Heart left ventricle (tissue), 16 donors: ENCODE data around the gene EVA1C. TPM values are rescaled to one million over a fixed set of nuclear protein-coding genes. Genes with fewer than 3 reads are reported as not detected.
A peak's percentile ranks its signal among the peaks of the same experiment; 100 is the strongest.

ENCODE experiments used
- ATAC-seq, 4 donors: fragments of 200-7000 bp; cut with Tn5 transposase; one replicate each; pipeline ENCODE4 v1.9.1; 2020 to 2022; ENCODE audit warnings: moderate library complexity in 4 of 4, mild to moderate bottlenecking in 3 of 4, moderate number of reproducible peaks in 1 of 4
- DNase-seq, 5 donors: peaks; one replicate each; pipeline ENCODE4 v3.0.0-alpha.2; 2020
- H3K27ac ChIP-seq, 12 donors: fragments of 200-600 bp; sonication (generic) in 4 of 12; one replicate each; pipeline versions ENCODE4 v1.5.0 to v1.8.0; 2016 to 2022; ENCODE audit warnings: mild to moderate bottlenecking in 2 of 12
- H3K27me3 ChIP-seq, 9 donors: fragments of 200-600 bp; sonication (generic) in 2 of 9; one replicate each; pipeline versions ENCODE4 v1.5.1 to v1.8.0; 2016 to 2022; ENCODE audit warnings: mild to moderate bottlenecking in 3 of 9
- H3K36me3 ChIP-seq, 9 donors: fragments of 200-600 bp; sonication (generic) in 2 of 9; one replicate each; pipeline versions ENCODE4 v1.5.0 to v1.8.0; 2018 to 2022; ENCODE audit warnings: mild to moderate bottlenecking in 2 of 9
- H3K4me1 ChIP-seq, 12 donors: fragments of 200-600 bp; sonication (generic) in 4 of 12; one replicate each; pipeline versions ENCODE4 v1.5.0 to v1.8.0; 2016 to 2022; ENCODE audit warnings: mild to moderate bottlenecking in 3 of 12
- H3K4me3 ChIP-seq, 12 donors: fragments of 200-600 bp; sonication (generic) in 4 of 12; one replicate each; pipeline versions ENCODE4 v1.5.0 to v1.8.0; 2017 to 2022; ENCODE audit warnings: mild to moderate bottlenecking in 9 of 12, moderate library complexity in 4 of 12
- H3K9me3 ChIP-seq, 12 donors: fragments of 200-600 bp; sonication (generic) in 4 of 12; one replicate each; pipeline versions ENCODE4 v1.5.0 to v1.8.0; 2016 to 2022; ENCODE audit warnings: mild to moderate bottlenecking in 1 of 12
- CTCF ChIP-seq, 12 donors: fragments of 200-600 bp; sonication (generic) in 4 of 12; IDR thresholded peaks; one replicate each; pipeline versions ENCODE4 v1.5.0 to v1.8.0; 2018 to 2022; ENCODE audit warnings: antibody characterized with exemption in 12 of 12, mild to moderate bottlenecking in 5 of 12
- POLR2A ChIP-seq, 2 donors: fragments of 450-650 bp; IDR thresholded peaks; one replicate each; pipeline ENCODE4 v1.6.1; 2017; ENCODE audit warnings: antibody characterized with exemption in 2 of 2, mild to moderate bottlenecking in 2 of 2, moderate library complexity in 2 of 2
- WGBS, 4 donors: extraction: QIAGEN DNeasy Blood & Tissue Kit in 2 of 4; methylation state at CpG; one replicate each; pipeline versions ENCODE4 v1.1.5 to v1.1.7; 2013 to 2018; 5-methylcytosine and 5-hydroxymethylcytosine counted together
- intact Hi-C, 10 donors: fragments of 100-400 bp; cut with DNase I; formaldehyde crosslinking; loops; one replicate each; pipeline versions ENCODE4 v1.11.1 to v1.14.2; 2022
- polyA plus RNA-seq, 2 donors: library from polyadenylated mRNA; stranded (reverse); fragments of 200-250 nt; gene quantifications; one replicate each; pipeline ENCODE4 v1.2.3, GENCODE V29; 2013
- total RNA-seq, 9 donors: library from RNA; depleted of rRNA in 2 of 9; stranded (reverse); fragments of >200 nt in 2 of 9; fragmentation: NEBNext Ultra II Directional in 3 of 9; extraction: Animal tissue kit (Norgen Biotek cat#: 25700) in 3 of 9; gene quantifications; one replicate each; pipeline versions ENCODE4 v1.1.0 to v1.2.4, GENCODE V29; 2016 to 2023
- donor health status: ischemic (EF 13 %, LVEDD 7.1; RV severe dilation, severe dysfunction).
- donor health status: healthy with polysubstance abuse.
- donor health status: DM: no; HTN: yes; CAD: no.
- donor health status: DM: no; HTN: no; CAD: no.
- donor health status: ischemic (EF 25% LVEDD 6.9; RV normal size, moderate dysfunction).
- donor health status: ischemic (EF 25% LVEDD 5.7; RV mildly dilated, moderate dysfunction).
- donor health status: healthy.
- donor health status: DM: yes; HTN: yes; CAD: no.
- donor health status: ischemic (EF 35%, LVEDD 5.7; RV mildly dilated, moderate dysfunction).
- donor health status: nonischemic (EF 11% LVEDD 7.7; RV severe dilation, severe dysfunction).
- donor health status: DM: yes; HTN: yes; CAD: no.
- donor health status: PGD.
- donor health status: ischemic (EF 29% LVEDD 5.4; RV normal size, mild dysfunction).
- donor health status: nonischemic (EF 23%, LVEDD 6.1; RV moderate dilation, normal function).

The EVA1C gene
- total and polyA plus RNA-seq, 11 donors: 10.1 to 44.4 (median 19.7) TPM

DNA sequence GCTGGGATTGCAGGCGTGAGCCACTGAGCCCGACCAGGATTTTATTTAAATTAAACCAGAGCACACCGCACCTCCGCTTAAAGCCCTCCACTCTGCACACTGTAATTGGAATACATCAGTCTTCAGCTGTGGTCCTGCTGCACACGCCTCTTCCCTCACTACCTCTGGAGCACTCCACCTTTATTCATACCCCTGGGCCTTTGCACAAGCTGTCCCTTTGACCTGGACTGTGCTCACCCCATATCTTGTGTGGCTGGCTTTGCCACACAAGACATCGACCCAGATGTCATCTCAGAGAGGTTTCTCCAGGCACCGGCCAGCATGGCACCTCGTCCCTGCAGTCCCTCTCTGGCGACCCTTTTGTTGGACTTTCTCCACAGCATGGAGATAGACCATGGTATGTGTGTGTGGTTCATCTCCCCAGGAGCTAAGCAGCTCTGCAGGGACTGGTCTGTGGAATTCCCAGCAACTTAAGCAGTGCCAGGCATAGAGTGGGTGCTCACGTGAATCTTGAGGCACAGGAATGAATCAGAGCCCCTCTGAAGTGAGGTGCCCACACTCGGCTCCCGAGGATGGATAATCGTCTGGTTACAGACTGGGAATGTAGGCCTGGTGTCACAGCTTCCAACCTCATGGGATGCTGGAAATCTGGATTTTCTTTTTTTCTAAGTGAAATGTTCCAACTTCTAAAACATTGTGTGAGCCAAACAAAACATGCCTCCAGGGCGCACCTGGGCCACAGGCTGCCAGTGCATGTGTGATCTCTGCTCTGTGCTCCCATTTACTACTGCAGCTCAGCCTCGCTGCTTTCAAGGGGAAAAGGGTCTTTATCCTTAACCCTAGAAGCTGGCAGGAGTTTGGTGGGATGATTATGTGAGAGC lies 61.9 kb downstream of the EVA1C start:
- H3K4me3 ChIP-seq: no peak overlapping the region
- TF ChIP-seq CTCF (IDR thresholded peaks at IDR 0.05) (no peak), POLR2A (IDR thresholded peaks at IDR 0.05) (no peak)
- intact Hi-C loops: loop anchor here in 1 of 10 donors (10.0 kb wide), 1 partner anchor 90 kb away; no protein-coding TSS in a partner anchor
- H3K9me3 ChIP-seq: no peaks in the 10 kb centered on the region
- no peak overlapping the region for H3K27ac ChIP-seq
- ATAC-seq: peak in 2 of 4 donors; percentile 14 to 27
- 93 to 96% (median 96%) methylated on average over 15 of the region's 15 CpGs for WGBS, 4 donors
- peaks cover 0 to 21% (median 10%) of the 10 kb centered on the region in 12 donors for H3K4me1 ChIP-seq
- no peak for DNase-seq
- H3K36me3 ChIP-seq: peaks cover 0 to 64% (median 51%) of the 10 kb centered on the region in 9 donors
- H3K27me3 ChIP-seq: no peaks in the 10 kb centered on the region

GRCh38 chr21:32475162-32475812 lies 62.8 kb downstream of the EVA1C start:
- no peak for DNase-seq
- TF ChIP-seq POLR2A (IDR thresholded peaks at IDR 0.05): no peak
- no peak for TF ChIP-seq CTCF (IDR thresholded peaks at IDR 0.05)
- peaks cover 0 to 60% (median 43%) of the 10 kb centered on the region in 9 donors for H3K36me3 ChIP-seq
- no peaks in the 10 kb centered on the region for H3K9me3 ChIP-seq
- peaks cover 0 to 21% (median 10%) of the 10 kb centered on the region in 12 donors for H3K4me1 ChIP-seq
- no peak overlapping the region for H3K4me3 ChIP-seq
- intact Hi-C loops: loop anchor here in 1 of 10 donors (10.0 kb wide), 1 partner anchor 90 kb away; no protein-coding TSS in a partner anchor
- H3K27ac ChIP-seq: peak overlapping the region in 1 of 12 donors; percentile 19
- peak in 1 of 4 donors; percentile 38 for ATAC-seq
- H3K27me3 ChIP-seq: no peaks in the 10 kb centered on the region
- 51 to 59% (median 52%) methylated on average over 9 of the region's 9 CpGs for WGBS, 4 donors

- H3K4me3 ChIP-seq: no peak overlapping the region
- ATAC-seq: no peak
- H3K27ac ChIP-seq: no peak overlapping the region
- peaks cover 0 to 45% (median 28%) of the 10 kb centered on the region in 9 donors for H3K36me3 ChIP-seq
- WGBS, 4 donors: 91 to 97% (median 96%) methylated on average over 13 of the region's 13 CpGs
- intact Hi-C loops: loop anchor here in 1 of 10 donors (10.0 kb wide), 1 partner anchor 88 kb away; no protein-coding TSS in a partner anchor
- H3K4me1 ChIP-seq: peaks cover 0 to 21% (median 11%) of the 10 kb centered on the region in 12 donors
- TF ChIP-seq POLR2A (IDR thresholded peaks at IDR 0.05) (no peak), CTCF (IDR thresholded peaks at IDR 0.05) (no peak)
- H3K9me3 ChIP-seq: no peaks in the 10 kb centered on the region
- no peak for DNase-seq
- H3K27me3 ChIP-seq: no peaks in the 10 kb centered on the region
Observed at GRCh38 chr21:32476661-32477423, 64.3 kb downstream of the EVA1C start.
